HG02938 (cell line): ENCODE results near the gene SMARCD2.

Source experiments
- ATAC-seq: cut with Tn5 transposase; IDR thresholded peaks from one replicate; pipeline ENCODE4 v1.9.1; 2021; ENCODE audit warnings: mild to moderate bottlenecking, moderate library complexity; ENCODE audit not compliant: unreplicated experiment

SMARCD2 gene

DNA sequence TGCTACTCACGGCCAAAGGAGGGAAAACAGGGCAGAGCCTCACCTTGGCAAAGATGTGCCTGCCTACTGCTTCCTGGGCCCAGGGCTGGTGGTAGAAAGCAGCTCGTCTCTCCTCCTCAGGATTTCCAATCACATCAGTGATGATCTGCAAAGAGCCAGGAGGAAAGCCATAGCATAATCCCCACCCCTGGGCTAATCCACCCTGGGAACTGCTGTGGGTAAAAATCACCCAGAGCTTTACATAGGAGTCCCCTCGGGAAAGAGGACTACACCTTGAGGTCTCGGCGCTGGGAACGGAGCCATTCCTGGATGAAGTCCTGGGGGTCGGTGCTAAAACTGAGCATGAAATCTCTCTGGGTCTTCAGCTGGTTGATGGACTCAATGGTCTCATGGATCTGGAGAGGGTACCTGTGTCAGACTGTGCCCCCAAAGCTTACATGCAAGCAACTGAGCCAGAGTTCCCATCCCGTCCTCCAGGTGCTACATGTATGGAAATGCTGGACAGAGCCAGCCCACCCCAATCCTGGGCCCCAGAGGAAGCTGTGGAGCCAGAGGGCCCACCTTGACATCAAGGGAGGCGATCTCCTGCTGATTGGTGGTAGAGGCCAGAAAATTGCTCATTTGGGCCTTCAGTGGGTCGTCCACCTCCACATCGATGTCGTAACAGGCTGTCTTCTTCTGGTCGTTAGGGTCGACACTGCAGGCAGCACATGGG lies 9.3 kb downstream of the SMARCD2 start:
- ATAC-seq, result no peak

DNA sequence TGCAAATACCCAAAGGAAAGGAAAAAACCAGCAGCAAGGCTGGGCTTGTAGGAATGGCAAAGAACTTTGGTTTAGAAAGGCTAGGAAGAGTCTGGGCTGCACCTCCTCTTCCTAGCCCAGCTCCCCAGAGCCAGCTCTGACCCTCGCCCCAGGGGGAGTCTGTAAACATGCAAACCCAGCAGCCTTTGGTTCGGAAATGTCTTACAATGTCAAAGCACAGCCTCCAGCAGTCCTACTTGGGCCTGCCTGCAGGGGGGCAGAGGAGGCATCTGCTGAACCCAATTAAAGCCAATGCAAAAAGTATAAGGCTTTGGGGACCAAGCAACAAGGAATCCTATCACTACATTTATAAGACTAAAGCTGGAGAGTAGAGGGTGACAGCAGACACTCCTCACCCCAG lies 10.0 kb downstream of the SMARCD2 start:
- ATAC-seq, result no peak

DNA sequence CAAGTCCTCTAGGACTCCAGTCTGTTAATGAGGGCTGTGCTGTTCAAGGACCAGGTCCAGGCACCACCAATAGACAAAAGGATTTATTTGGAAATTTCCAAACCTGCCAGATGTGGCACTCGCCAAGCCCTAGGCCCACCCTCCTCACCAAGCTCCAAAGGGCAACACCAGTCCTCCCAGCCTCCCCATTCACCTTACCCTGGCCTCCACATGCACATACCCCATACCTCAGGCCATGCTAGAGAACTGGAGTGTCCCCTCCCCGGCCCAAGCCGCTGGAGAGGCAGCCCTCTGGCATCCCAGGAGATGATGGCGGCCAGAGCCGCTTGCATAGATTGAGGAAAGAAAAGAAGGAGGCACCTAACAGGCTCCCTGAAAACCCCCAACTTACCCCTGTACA lies 10.5 kb downstream of the SMARCD2 start:
- ATAC-seq, result no peak

DNA sequence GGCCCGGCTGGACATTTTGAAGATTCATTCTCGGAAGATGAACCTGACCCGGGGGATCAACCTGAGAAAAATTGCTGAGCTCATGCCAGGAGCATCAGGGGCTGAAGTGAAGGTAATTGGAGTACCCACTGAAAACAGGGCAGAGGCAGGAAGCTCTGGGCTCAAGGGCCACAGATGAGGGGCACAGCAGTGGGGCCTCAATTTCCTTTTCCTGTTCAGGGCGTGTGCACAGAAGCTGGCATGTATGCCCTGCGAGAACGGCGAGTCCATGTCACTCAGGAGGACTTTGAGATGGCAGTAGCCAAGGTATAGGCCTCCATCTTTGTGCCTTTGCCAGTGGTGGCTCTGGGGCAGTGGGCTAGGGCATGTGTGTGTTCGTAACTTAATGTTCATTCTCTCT lies 11.0 kb downstream of the SMARCD2 start:
- no peak for ATAC-seq

DNA sequence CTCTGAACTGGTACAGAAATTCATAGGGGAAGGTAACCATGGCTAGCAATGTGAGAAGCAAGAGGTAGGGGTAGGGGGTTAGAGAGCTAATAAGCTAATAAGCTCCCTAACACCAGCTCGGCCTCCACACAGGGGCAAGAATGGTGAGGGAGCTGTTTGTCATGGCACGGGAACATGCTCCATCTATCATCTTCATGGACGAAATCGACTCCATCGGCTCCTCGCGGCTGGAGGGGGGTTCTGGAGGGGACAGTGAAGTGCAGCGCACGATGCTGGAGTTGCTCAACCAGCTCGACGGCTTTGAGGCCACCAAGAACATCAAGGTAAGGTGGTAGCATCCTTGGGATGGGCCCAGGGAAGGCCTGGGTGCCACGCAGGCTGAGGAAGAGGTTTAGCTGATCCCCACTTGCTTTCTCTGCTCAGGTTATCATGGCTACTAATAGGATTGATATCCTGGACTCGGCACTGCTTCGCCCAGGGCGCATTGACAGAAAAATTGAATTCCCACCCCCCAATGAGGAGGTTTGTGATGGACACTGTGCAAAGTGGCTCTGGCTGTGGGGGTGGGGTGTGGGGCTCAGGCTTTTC lies 11.5 kb downstream of the SMARCD2 start:
- no peak for ATAC-seq

DNA sequence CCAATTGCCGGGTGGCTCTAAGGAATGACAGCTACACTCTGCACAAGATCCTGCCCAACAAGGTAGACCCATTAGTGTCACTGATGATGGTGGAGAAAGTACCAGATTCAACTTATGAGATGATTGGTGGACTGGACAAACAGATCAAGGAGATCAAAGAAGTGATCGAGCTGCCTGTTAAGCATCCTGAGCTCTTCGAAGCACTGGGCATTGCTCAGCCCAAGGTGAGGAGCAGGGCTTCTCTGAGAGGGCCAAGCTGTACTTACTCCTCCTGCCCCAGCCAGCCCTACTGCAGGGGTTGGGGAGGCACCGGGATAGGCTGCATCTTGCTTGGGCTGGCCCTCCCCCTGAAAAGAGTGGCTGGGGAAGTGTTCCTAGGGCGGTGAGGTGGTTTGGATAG lies 12.2 kb downstream of the SMARCD2 start:
- no peak for ATAC-seq

DNA sequence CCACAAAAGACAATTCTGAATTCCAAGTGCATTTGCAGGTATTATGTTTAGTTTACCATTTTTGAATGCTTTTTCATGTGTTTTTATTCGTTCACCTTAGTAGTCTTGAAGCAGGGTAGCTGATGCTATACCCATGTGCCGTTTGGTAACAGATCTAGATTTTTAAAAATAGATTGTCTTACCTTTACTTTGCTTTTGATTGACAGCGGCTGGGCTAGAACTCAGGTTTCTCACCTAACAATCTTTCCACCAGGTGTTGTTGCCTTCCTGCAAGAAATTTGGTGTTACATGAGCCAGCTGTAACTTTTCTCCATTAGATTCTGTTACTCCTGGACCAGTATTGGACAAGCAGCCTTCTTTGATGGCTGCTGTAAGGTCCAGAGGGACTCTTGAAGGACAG lies 13.5 kb downstream of the SMARCD2 start:
- no peak for ATAC-seq

DNA sequence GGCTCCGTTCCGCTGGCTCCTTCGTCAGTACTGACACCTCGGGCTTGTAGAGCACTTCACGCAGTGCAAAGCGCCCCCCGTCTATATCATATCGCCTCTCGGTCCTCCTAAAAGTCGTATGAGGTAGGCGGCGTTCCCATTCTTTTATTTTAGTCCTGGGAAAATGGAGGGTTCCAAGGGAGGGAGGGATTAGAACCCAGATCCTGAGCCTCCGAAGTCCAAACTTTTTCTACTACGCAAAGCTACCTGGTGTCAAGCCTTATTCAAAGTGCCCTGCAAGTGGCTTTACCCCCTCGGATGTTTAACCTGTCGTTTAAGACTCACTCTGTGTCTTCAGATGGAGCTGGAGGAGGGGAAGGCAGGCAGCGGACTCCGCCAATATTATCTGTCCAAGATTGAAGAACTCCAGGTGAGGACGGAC lies 14.7 kb downstream of the SMARCD2 start:
- ATAC-seq, result no peak

DNA sequence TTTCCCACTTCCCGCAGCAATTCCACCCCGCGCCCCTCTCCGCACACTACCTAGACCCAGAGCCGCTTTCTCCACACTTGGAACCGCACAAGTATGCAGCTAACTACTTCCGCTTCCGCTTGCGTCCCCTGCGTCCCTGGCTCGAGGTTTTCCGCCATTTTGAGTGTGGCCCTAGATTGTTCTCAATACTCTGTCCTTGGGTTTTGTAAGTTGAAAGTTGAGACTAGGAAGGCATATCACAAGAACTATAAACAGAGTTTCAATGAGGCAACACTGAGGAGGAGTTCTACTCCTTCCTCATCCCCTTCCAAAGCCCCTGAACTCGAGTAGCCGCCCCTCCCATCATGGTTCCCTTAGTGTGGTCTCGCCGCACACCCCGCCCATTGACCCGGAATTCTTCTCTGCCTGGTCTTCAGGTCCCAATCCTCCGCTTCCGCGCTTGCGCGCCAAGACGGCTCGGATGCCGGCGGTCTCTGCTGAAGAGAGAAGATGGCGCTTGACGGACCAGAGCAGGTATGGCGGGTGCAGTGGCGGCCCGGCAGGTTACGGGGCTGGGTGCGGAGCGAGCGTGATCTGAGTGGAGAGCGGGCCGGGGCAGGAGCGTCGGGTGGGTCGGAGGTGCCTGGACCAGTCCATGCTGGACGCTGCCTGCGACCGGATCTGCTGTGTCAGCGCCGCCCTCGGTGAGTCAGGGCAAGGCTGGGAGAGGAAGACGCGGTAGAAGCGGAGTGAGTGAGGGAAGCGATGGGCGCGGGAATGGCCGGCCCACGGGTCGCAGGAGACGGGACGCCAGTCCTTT lies 15.3 kb downstream of the SMARCD2 start, which contains the start of the genes FTSJ3 and PSMC5:
FTSJ3 (minus strand) TSS at position 662 of the 799 bp plus-strand sequence. CDS start 761 bp downstream, outside the sequence.
PSMC5 (plus strand) TSS at position 430 of the 799 bp plus-strand sequence; CDS start at position 490, 60 bp downstream.
- peak; percentile 88 for ATAC-seq

DNA sequence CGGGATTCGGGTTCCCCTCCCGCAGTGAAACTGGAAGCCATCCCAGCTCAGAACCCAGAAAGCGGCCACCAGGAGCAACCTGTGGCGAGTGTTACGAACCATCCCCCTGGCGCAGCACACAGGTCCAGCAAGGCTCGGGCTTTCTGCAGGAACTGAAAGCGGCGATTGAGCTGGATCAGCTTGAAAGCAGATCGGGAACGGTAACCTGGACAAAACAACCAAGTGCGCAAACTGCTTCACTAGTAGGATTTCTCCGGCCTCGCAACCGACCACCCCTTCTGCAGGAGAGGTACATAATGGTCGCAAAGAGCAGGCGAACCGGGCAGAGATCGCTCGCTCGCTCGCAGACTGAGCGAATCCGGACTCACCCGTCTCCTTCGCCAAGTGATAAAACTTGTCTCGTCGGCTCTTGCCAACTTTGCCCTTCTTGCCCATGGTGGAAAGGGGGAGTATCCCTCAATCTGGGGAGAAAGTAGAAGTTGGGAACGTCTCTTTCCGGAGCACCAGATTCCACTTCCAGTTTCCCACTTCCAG lies 15.9 kb downstream of the SMARCD2 start:
- ATAC-seq, result peak; percentile 6

DNA sequence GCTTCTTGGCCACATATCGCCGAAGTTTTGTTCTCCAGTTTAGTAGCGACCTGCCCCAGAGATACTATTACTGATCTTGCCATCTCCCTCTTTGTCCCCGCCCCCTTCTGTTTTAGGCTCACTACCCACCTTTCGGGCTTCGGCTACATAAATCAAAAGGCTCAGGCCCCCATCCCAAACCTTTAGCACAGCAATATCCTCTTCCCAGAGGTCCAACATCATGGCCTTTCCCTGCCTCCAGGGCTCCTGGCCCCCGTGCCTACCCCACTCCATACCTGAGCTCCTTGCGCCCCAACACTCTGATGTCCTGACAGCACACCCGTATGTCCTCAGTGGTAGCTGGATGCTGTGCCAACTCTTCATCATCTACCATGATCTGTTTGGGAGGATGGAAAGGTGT lies 18.1 kb downstream of the SMARCD2 start:
- no peak for ATAC-seq

DNA sequence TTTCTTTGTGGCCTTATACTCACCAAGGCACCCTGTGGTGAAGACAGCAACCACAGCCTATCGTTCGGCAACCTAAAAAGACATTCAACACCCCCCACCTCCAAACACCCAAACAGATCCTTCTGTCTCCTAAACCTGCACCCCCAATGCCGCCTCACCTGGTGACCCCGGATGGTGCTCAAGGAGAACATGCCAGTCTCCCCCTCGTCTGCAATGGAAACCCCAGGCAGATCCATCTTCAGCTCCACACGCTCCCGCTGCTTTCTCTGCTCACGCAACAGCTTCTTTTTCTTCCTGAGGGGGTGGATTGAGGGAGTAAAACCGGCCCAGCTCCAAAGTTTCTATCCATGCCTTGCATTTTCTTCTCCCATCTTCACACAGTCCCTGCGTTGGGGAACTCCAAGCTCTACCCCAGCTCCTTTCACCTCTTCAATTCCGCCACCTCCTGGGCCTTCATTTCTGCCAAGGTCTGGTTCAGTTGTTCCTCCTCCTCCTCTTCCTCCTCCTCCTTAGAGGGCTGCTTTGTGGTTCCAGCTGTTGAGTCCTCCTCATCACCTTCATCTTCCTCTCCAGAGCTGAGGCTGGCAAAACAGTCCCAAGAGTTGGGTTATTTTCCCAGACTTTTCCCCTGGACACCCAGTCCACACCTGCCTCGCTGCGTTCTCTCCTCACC lies 18.7 kb downstream of the SMARCD2 start:
- ATAC-seq, result no peak

DNA sequence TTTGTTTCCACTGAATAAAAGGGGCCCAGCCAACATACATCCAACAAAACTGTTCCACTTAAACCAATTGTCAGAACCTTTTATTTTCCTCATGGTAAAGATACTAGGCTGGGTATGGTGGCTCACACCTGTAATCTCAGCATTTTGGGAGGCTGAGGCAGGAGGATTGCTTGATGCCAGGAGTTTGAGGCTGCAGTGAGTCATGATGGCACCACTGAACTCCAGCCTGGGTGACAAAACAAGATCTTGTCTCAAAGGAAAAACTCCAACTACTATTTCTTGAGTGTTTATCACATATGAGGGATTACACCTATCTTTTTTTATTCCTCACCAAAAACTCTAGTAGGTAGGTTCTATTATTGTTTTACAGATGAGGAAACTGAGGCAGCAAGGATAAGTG lies 19.9 kb downstream of the SMARCD2 start:
- no peak for ATAC-seq

DNA sequence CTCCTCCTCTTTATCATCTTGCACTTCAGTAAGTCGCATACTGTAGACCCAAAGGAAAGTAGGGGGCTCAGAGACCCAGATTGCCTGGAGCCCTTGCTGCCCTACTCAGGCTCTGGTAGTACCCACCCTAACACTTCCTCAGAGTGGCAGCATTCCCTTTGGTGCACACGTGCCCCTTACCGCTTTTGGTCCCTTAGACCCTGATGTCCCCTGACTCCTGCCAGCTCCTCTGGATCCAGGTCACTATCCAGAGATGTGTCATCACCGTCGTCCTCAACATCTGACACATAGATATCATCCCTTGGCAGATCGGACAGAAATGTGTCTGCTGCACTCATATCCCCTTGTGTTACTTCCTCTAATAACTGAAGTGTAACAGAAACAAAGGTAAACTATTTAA lies 20.7 kb downstream of the SMARCD2 start:
- ATAC-seq, result no peak

DNA sequence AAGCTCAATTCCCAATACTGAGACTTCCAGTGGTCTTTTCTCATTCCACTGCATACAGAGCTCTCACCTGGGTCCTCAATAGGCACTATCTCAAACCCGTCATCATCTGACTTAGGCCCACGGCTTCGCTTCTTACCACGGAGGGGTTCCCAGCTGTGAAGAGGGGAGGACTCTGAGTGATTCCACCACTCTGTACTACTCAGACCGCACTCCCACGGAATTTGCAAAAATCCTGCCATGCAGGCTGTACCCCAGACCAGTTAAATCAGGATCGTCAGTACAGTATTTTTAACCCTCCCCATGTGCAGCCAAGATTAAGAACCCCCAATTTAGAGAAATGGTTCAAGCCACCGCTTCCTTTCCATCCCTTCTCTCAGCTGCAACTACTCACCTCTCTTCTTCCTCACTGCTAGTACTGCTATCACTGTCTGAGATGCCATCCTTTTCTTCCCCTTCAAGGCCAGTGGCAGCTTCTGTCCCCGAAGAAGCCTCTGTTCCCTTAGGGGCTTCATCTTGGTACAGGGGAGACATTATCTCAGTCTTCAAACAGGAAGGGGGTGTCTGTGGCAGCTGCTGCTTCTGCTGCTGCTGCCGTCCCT lies 21.4 kb downstream of the SMARCD2 start:
- no peak for ATAC-seq

DNA sequence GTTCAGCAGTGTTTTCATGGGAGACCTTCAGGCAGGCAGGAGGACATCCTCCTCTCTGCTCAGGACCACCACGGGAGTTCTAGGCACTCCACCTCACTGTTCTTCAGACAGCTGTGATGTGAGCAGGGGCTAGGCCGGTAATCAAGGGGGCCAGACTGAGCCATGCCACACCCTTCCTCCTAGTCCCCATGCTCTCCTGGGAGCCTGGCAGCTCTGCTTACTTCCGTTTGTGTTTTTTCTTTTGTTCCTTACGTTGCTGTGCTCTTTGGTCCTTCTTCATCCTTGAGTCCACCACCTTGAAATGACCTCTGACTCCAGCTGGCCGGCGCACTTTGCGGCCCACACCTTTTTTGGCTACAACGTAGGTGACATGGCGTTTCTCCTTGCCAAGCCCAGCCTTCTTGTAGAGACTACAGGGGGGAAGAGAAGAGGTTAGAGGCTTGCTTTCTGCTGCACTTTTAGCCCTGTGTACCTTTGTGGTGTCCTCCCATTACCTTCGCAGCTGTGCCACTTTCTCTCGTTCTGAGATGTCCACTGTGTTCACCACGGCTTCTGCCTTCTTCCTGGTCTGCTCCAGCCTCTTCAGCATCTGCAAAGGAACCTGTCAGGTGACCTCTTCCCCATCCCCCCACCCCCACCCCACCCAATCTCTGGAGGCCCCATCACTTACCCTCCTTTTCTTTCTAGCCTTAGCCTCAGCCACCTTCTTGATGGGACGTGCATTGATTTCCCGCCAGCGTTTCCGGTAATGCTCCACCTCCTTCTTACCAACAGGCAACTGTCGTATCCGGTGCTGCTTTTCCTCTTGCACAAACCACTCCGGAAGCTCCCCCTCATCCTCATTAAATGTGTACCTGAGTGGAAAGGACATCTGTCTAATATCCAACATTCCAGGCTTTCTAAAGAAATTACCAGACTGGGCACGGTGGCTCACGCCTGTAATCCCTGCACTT lies 22.6 kb downstream of the SMARCD2 start:
- no peak for ATAC-seq

DNA sequence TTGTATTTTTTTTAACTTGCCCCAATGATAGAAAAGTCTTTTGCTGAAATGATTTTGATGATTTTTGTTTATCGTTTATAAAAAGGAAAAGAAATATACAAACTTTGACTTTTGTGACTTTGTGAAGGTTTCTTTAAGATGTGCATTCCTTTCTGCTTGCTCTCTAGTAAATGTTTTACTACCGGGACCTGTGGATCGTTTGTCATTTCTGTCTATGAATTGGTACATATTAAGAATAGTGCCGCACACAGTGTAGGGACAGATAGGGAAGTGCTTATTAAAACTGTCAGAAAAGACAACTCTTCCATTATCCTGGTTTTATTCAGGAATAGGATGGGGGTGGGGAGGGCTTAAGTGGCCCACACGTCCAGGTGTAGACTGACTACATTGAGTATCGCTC lies 23.4 kb downstream of the SMARCD2 start:
- ATAC-seq, result no peak

DNA sequence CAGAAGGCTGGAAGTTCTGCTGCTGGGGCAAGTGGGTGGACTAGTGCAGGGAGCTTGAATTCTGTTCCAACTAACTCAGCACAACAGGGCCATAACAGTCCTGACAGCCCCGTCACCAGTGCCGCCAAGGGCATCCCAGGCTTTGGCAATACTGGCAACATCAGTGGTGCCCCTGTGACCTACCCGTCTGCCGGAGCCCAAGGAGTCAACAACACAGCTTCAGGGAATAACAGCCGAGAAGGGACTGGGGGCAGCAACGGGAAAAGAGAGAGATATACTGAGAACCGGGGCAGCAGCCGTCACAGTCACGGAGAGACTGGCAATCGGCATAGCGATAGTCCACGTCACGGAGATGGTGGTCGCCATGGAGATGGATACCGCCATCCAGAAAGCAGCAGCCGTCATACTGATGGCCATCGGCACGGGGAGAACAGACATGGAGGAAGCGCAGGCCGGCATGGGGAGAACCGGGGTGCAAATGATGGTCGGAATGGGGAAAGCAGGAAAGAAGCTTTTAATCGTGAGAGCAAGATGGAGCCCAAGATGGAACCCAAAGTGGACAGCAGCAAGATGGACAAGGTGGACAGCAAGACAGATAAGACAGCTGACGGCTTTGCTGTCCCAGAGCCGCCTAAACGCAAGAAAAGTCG lies 24.6 kb downstream of the SMARCD2 start:
- ATAC-seq, result no peak

DNA sequence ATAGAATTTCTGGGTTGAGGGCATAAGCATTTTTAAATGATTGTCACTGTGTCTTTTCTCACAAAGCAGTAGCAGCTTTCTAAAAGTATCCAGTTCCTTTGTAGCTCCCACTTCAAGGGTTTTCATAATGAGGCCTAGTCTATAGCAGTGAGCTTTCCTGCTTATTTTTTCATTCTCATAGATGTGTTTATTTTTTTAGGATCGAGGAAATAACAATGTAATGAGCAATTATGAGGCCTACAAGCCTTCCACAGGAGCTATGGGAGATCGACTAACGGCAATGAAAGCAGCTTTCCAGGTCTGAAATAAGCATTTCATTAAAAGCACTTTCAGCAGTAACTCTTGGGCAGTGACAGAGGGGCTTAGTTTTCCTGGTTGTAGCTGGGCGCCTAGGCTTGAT lies 25.8 kb downstream of the SMARCD2 start:
- ATAC-seq, result no peak
